ENCODE measurements around the gene CCL19.

The CCL19 gene

DNA sequence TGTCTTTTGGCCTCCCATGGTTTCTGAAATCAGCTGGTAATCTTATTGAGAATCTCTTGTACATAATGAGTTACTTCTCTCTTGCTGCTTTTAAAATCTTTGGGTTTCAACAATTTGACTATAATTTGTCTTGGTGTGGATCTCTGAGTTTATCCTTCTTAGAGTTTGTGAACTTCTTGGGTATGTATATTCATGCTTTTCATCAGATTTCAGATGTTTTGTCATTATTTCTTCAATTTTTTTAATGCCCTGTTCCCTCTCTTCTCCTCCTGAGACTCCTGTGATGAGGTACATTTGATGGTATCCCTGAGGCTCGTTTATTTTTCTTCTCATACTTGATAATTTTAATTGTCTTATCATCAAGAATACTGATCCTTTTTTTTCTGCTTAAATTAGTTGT lies 21.1 kb upstream of the CCL19 start:
- Histone ChIP-seq H3K36me3 (ENCODE audit: insufficient read depth, low read length) (no peaks in the 10 kb centered on the region), H3K4me3 (ENCODE audit: low read length) (no peak overlapping the region), H3K27me3 (ENCODE audit: insufficient read depth, low read length) (peaks cover 16% of the 10 kb centered on the region), H2AFZ (ENCODE audit: low read depth, low read length) (no peak overlapping the region), H3K9me3 (ENCODE audit: low read length) (no peaks in the 10 kb centered on the region), H3K4me1 (ENCODE audit: insufficient read depth, low read length) (no peaks in the 10 kb centered on the region)

GRCh38 chr9:34710023-34710422 lies 18.9 kb upstream of the CCL19 start, which contains the start of gene CCL21:
CCL21 (minus strand) TSS chr9:34710136; CDS start chr9:34710066, 70 bp downstream.
- Histone ChIP-seq H3K36me3 (ENCODE audit: insufficient read depth, low read length) (no peaks in the 10 kb centered on the region), H3K4me1 (ENCODE audit: insufficient read depth, low read length) (no peaks in the 10 kb centered on the region), H3K27me3 (ENCODE audit: insufficient read depth, low read length) (peaks cover 11% of the 10 kb centered on the region), H3K4me3 (ENCODE audit: low read length) (no peak within 1 kb of the TSS), H2AFZ (ENCODE audit: low read depth, low read length) (no peak within 1 kb of the TSS), H3K9me3 (ENCODE audit: low read length) (no peaks in the 10 kb centered on the region)

- Histone ChIP-seq H3K4me3 (ENCODE audit: low read length) (no peak overlapping the region), H3K9me3 (ENCODE audit: low read length) (no peaks in the 10 kb centered on the region), H2AFZ (ENCODE audit: low read depth, low read length) (no peak overlapping the region), H3K36me3 (ENCODE audit: insufficient read depth, low read length) (no peaks in the 10 kb centered on the region), H3K27me3 (ENCODE audit: insufficient read depth, low read length) (peaks cover 11% of the 10 kb centered on the region), H3K4me1 (ENCODE audit: insufficient read depth, low read length) (no peaks in the 10 kb centered on the region)
These were observed 18.3 kb upstream of the CCL19 start for GRCh38 chr9:34709196-34709978.

DNA sequence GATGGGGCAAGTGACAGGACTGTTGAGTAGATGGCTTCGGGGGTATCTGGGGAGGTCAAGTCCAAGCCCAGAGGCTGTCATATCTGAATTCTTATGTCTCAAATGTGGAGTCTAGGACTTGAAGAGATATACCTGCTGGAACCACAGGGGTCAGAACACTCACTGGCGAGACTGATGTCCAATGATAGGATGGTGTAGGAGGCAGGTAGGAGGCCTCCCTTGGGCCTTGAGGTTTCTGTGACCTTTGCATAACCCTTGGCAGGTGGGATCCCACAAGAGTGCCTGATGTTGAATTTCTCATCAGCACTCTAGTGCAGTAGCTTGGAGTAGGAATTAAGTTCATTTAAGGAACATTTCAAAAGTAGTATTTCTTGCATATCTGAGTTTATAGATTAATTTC lies 16.1 kb upstream of the CCL19 start:
- H2AFZ ChIP-seq (ENCODE audit: low read depth, low read length) = no peak overlapping the region
- H3K27me3 ChIP-seq (ENCODE audit: insufficient read depth, low read length) = peaks cover 7% of the 10 kb centered on the region
- no peaks in the 10 kb centered on the region for H3K9me3 ChIP-seq (ENCODE audit: low read length)
- H3K4me3 ChIP-seq (ENCODE audit: low read length) = no peak overlapping the region
- H3K36me3 ChIP-seq (ENCODE audit: insufficient read depth, low read length) = no peaks in the 10 kb centered on the region
- no peaks in the 10 kb centered on the region for H3K4me1 ChIP-seq (ENCODE audit: insufficient read depth, low read length)

DNA sequence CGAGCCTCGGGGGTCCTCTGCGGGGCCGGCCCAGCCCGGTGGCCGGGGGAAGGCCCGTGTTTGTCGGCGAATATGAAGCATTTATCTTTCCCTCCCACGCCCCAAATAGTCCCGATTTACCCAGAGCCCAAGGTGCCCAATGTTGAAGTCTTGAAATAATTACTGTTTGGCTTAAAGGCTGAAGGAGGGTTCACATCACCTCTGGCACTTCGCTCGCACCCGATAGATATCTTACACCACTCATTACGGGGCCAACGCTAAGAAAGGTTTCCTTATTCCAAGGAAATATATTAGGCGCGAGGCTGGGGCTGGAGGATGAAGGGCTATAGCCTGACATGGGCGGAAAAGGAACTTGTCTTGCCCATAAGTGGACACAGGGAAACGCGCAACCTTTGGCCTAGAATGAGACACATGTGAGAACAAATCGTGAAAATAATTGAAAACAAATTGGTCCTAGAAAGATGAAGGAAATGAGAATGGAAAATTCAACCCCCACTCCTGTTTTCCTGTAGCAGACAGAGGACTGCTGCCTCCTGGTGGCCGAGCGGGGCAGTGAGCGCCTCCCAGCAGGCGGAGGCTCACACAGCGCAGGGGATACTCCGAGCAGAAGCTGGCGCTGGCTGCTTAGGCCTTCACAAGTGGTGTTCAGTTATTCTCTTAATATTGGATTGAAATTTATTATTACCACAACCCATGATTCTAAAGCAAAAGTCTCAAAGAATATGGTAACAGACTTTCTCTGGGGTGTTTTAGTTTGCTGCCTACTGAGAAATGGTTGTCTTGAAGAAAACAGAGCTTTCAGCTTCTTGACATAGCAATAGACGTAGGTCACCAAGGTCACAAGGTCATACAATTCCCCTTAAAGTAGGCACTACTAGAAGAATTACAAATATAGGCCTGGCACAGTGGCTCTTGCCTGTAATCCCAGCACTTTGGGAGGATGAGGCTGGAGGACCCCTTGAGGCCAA lies 11.0 kb upstream of the CCL19 start:
- H3K36me3 ChIP-seq (ENCODE audit: insufficient read depth, low read length) = no peaks in the 10 kb centered on the region
- peak overlapping the region; percentile 46 for H3K4me3 ChIP-seq (ENCODE audit: low read length)
- peaks cover 24% of the 10 kb centered on the region for H3K27me3 ChIP-seq (ENCODE audit: insufficient read depth, low read length)

GRCh38 chr9:34701023-34701768 lies 10.1 kb upstream of the CCL19 start:
- Histone ChIP-seq H3K9me3 (ENCODE audit: low read length) (no peaks in the 10 kb centered on the region), H3K4me1 (ENCODE audit: insufficient read depth, low read length) (peaks cover 4% of the 10 kb centered on the region), H3K27me3 (ENCODE audit: insufficient read depth, low read length) (peaks cover 25% of the 10 kb centered on the region), H2AFZ (ENCODE audit: low read depth, low read length) (peak overlapping the region; percentile 87), H3K4me3 (ENCODE audit: low read length) (peak overlapping the region; percentile 46), H3K36me3 (ENCODE audit: insufficient read depth, low read length) (no peaks in the 10 kb centered on the region)

More for the DNA sequence above, 11.0 kb upstream of the CCL19 start:
- Histone ChIP-seq H2AFZ (ENCODE audit: low read depth, low read length) (peak overlapping the region; percentile 87), H3K4me1 (ENCODE audit: insufficient read depth, low read length) (peaks cover 4% of the 10 kb centered on the region), H3K9me3 (ENCODE audit: low read length) (no peaks in the 10 kb centered on the region)

DNA sequence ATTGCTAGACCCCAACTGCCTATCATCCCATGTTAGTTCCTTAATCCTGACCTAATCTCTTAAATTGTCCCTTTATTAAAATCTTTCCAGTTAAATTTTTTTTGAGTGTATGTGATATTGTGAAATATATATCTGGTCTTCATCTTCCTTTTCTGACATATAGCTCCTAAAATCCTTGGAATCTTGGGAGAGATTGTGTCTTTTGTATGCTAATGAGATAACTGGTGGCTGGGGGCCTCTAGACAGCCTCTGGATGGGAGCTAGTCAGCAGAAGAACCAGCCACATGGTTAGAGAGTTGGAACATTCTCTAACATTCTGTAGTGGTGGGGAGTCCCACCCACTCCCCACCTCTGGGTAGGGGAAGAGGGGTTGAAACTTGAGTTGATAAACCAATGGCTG lies 3.7 kb upstream of the CCL19 start:
- Histone ChIP-seq H3K4me1 (ENCODE audit: insufficient read depth, low read length) (no peaks in the 10 kb centered on the region), H3K4me3 (ENCODE audit: low read length) (no peak overlapping the region), H3K36me3 (ENCODE audit: insufficient read depth, low read length) (no peaks in the 10 kb centered on the region), H3K9me3 (ENCODE audit: low read length) (no peaks in the 10 kb centered on the region), H3K27me3 (ENCODE audit: insufficient read depth, low read length) (peaks cover 15% of the 10 kb centered on the region), H2AFZ (ENCODE audit: low read depth, low read length) (no peak overlapping the region)

DNA sequence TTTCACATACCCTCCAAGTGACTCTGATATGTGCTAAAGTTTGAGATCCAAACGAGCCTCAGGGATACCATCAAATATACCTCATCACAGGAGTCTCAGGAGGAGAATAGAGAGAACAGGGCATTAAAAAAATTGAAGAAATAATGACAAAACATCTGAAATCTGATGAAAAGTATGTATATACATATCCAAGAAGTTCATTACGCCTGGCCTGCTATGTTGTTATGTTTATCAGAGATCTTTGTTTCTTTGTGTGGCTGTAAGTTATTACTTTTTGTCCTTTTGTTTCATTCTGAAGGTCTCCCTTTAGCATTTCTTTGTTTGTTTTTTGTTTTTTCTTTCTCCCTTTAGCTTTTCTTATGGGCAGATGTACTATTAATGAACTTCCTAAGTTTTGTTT lies 2.5 kb upstream of the CCL19 start:
- no peaks in the 10 kb centered on the region for H3K4me1 ChIP-seq (ENCODE audit: insufficient read depth, low read length)
- no peaks in the 10 kb centered on the region for H3K9me3 ChIP-seq (ENCODE audit: low read length)
- H3K27me3 ChIP-seq (ENCODE audit: insufficient read depth, low read length) = peaks cover 5% of the 10 kb centered on the region
- no peaks in the 10 kb centered on the region for H3K36me3 ChIP-seq (ENCODE audit: insufficient read depth, low read length)
- no peak overlapping the region for H3K4me3 ChIP-seq (ENCODE audit: low read length)
- no peak overlapping the region for H2AFZ ChIP-seq (ENCODE audit: low read depth, low read length)

- no peaks in the 10 kb centered on the region for H3K36me3 ChIP-seq (ENCODE audit: insufficient read depth, low read length)
These were observed 850 bp upstream of the CCL19 start for GRCh38 chr9:34691936-34692315.

GRCh38 chr9:34689512-34689911 lies 1.6 kb downstream of the CCL19 start:
- Histone ChIP-seq H2AFZ (ENCODE audit: low read depth, low read length) (no peak overlapping the region), H3K4me3 (ENCODE audit: low read length) (no peak overlapping the region), H3K36me3 (ENCODE audit: insufficient read depth, low read length) (no peaks in the 10 kb centered on the region)

More at GRCh38 chr9:34691936-34692315, 850 bp upstream of the CCL19 start:
- Histone ChIP-seq H3K9me3 (ENCODE audit: low read length) (no peaks in the 10 kb centered on the region), H3K4me1 (ENCODE audit: insufficient read depth, low read length) (no peaks in the 10 kb centered on the region), H2AFZ (ENCODE audit: low read depth, low read length) (no peak overlapping the region), H3K4me3 (ENCODE audit: low read length) (no peak overlapping the region), H3K27me3 (ENCODE audit: insufficient read depth, low read length) (peaks cover 5% of the 10 kb centered on the region)

GRCh38 chr9:34689116-34689470 lies 2.0 kb downstream of the CCL19 start:
- H2AFZ ChIP-seq (ENCODE audit: low read depth, low read length) = no peak overlapping the region
- H3K36me3 ChIP-seq (ENCODE audit: insufficient read depth, low read length) = no peaks in the 10 kb centered on the region
- no peaks in the 10 kb centered on the region for H3K4me1 ChIP-seq (ENCODE audit: insufficient read depth, low read length)
- peaks cover 3% of the 10 kb centered on the region for H3K27me3 ChIP-seq (ENCODE audit: insufficient read depth, low read length)
- H3K4me3 ChIP-seq (ENCODE audit: low read length) = no peak overlapping the region
- H3K9me3 ChIP-seq (ENCODE audit: low read length) = no peaks in the 10 kb centered on the region

More at GRCh38 chr9:34689512-34689911, 1.6 kb downstream of the CCL19 start:
- Histone ChIP-seq H3K9me3 (ENCODE audit: low read length) (no peaks in the 10 kb centered on the region), H3K4me1 (ENCODE audit: insufficient read depth, low read length) (no peaks in the 10 kb centered on the region), H3K27me3 (ENCODE audit: insufficient read depth, low read length) (peaks cover 3% of the 10 kb centered on the region)

- Histone ChIP-seq H3K9me3 (ENCODE audit: low read length) (no peaks in the 10 kb centered on the region), H3K27me3 (ENCODE audit: insufficient read depth, low read length) (peaks cover 3% of the 10 kb centered on the region), H2AFZ (ENCODE audit: low read depth, low read length) (no peak overlapping the region), H3K4me1 (ENCODE audit: insufficient read depth, low read length) (no peaks in the 10 kb centered on the region), H3K4me3 (ENCODE audit: low read length) (no peak overlapping the region), H3K36me3 (ENCODE audit: insufficient read depth, low read length) (no peaks in the 10 kb centered on the region)
These were observed 2.6 kb downstream of the CCL19 start for GRCh38 chr9:34688329-34689115.

All from neuron (in vitro differentiated cells).